Posterior cingulate gyrus (tissue), 11 donors: Measurements from ENCODE around the gene SPEF1.

Source experiments
- DNase-seq, 10 donors: peaks; one replicate each; pipeline versions ENCODE4 v3.0.0 to v3.0.0-alpha.2; 2020 to 2021; ENCODE audit warnings: mixed read lengths in 3 of 10
- intact Hi-C: fragments of 100-400 bp; cut with DNase I; formaldehyde crosslinking; loops from one replicate; pipeline ENCODE4 v1.15.1; 2023

The SPEF1 gene

GRCh38 chr20:3739054-3739925, 42.0 kb downstream of the SPEF1 start:
- intact Hi-C loops, result no loop called here

DNA sequence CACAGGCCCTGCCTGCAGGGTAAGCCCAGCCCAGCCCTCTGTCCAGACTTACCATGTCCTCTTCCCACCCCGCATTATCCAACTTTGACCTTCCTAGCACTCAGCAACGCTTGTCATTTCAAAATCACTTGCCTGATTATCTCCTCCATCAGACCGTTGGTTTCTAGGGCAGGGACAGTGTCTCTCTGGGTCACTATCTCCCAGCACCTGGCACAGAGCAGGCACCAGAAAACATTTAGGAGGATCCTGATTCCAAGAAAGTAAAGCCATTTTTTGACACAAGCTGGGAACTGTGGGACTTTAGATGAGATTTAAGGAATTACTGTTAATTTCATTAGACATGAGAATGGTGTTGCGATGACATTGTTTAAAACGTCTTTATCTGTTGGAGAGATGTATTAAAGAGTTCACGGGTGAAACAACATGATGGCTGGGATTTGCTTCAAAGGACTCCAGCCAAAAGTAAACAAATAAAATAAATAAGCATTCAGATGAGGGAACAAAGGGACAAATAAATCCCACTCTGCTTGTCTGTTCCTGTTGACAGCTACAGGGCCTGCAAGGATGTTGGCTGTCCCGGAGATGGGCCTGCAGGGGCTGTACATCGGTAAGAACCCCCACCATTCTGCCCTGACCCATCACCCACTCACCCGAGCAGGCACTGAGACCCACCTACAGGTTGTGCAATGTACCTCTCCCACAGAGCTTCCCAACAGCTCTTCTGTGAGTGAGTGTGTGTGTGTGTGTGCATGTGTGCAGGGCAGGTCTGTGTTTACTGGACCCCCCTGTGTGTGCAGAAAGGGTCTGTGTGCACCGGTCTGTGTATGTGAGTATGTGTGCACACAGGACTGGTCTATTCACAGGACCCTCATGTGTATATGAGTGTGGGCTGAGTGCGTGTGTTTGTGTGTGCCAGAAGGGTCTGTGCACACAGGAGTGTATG, 42.9 kb downstream of the SPEF1 start:
- DNase-seq, result peak in 2 of 10 donors; percentile 35 to 39
- intact Hi-C loops, result no loop called here

More at GRCh38 chr20:3739054-3739925, 42.0 kb downstream of the SPEF1 start:
- peak in 2 of 10 donors; percentile 25 to 47 for DNase-seq

DNA sequence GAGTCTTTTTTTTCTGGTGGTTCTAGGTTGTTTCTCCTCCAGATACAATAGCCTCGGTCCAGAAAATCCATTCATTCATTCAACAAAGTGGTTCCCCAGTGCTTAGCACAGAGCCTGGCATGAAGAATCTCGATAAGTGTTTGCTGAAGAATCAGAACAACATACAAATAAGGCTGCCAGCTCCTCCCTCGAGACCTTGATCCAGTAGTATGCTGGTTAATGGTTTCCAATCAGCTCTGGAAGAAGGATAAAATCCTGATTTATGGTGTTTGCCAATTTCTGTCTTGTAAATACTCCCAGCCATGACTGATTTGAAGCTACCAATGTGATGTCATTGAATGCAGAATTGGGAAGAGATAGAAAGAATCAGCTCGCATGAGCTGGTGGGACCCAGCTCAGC, 45.5 kb downstream of the SPEF1 start:
- intact Hi-C loops, result no loop called here

DNA sequence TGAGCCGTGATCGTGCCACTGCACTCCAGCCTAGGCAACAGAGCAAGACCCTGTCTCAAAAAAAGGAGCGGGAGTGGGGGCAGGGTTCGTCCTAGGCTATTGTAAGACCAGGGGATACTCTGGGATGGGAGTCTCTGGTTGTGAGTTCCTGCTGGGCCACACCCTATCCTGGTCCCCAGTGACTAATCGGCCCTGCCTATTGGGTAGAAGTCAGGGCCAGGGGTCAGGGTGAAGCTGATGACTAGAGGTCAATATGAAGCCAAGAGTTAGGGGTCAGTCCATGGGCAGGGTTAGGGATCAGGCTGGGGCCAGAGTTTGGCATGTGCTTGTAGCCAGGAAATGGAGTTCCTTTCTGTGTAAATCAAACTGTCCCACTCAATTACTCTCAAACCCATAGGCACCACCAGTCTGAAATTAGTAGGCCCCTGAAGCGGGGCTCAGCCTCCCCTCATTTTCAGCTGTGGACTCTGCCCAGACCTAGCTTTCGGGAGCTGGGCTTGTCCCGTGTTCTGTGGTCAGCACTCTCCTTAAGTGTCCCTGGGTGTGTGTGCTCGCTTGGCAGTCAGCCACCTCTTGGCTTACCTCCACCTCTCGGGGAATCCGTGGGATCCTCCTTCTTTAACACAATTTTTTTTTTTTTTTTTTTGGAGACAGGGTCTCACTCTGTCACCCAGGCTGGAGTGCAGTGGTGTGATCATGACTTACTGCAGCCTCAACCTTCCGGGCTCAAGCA, 47.0 kb downstream of the SPEF1 start:
- intact Hi-C loops, result no loop called here
- peak in 3 of 10 donors; percentile 24 to 55 (median 46) for DNase-seq

More for the DNA sequence above, 45.5 kb downstream of the SPEF1 start:
- no peak for DNase-seq

DNA sequence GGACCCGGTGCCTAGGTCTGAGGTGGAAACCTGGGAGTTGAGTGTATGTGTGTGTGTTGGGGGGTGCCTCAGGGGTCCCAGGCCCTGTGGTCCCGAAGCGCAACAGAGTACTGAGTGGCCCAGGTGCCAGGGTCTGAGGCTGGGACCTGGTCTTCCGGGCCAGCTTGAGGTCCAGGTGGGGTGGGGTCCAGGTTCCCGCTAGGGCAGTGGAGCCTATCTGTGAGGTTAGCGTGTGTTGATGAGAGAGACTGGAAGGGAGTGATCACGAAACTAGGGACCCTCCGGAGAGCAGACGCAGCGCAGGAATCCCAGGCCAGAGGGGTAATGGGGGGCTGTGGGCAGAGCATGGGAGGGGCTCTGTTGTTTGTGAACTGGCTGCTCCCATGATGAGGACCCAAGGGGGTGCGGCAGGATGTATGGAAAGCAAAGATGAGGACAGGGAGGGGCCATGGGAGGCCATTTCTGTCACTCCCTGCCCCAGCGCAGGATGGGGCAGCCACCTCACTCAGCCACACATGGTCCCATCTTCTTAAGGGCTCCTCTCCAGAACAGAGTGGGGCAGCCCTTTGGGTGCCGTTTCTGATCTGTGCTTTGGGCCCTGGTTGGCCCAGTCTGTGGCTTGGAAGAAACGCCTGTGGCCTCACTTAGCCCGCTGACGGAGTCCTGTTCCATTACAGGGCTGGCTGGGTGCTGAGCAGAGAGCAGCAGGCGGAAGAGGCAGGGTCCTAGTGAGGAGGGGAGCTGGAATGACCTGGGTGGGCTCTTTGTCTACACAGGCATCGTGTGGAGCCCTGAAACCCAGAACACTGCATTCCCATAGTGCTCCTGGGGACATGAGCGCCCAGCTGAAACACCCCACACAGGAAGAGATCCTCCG, 47.9 kb downstream of the SPEF1 start:
- intact Hi-C loops, result no loop called here

GRCh38 chr20:3732327-3733118, 48.7 kb downstream of the SPEF1 start, which contains the start of gene HSPA12B:
Gene HSPA12B, plus strand, starts transcription at chr20:3732685. Its CDS starts 5,990 bp downstream, at chr20:3738675.
- peak in 4 of 10 donors; percentile 10 to 78 (median 56) for DNase-seq
- intact Hi-C loops, result no loop called here

More for the DNA sequence above, 47.9 kb downstream of the SPEF1 start:
- DNase-seq, result peak in 3 of 10 donors; percentile 11 to 59 (median 40)

GRCh38 chr20:3731944-3732326, 49.3 kb downstream of the SPEF1 start:
- DNase-seq, result peak in 4 of 10 donors; percentile 13 to 52 (median 38)
- intact Hi-C loops, result no loop called here

GRCh38 chr20:3730803-3731672, 50.2 kb downstream of the SPEF1 start:
- intact Hi-C loops, result no loop called here
- peak in 4 of 10 donors; percentile 10 to 32 (median 22) for DNase-seq

- peak in 4 of 10 donors; percentile 11 to 62 (median 32) for DNase-seq
- intact Hi-C loops, result no loop called here
Measured at GRCh38 chr20:3729811-3730540, 51.3 kb downstream of the SPEF1 start.

GRCh38 chr20:3729378-3729777, 51.9 kb downstream of the SPEF1 start:
- DNase-seq, result peak in 2 of 10 donors; percentile 5 to 31
- intact Hi-C loops, result no loop called here

DNA sequence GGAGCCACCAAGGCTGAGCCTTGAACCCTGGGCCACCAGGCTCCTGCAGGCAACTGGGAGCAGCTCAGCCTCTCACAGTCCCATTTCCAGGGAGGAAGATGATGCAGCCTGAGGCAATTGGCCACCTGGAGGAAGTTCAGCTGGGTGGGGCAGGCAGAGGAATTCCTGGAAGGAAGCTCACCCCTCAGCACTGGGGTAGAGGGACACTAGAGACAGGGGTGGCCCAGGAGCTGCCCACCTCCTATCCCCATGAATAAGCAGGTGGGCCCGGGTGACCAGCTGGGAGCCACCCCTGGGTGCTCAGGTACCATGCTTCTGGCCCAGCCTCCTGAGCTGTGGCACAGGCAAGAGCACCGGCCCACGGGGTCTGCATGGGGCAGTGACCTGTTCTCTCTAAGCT, 52.4 kb downstream of the SPEF1 start:
- intact Hi-C loops, result no loop called here
- peak in 3 of 10 donors; percentile 2 to 70 (median 39) for DNase-seq

DNA sequence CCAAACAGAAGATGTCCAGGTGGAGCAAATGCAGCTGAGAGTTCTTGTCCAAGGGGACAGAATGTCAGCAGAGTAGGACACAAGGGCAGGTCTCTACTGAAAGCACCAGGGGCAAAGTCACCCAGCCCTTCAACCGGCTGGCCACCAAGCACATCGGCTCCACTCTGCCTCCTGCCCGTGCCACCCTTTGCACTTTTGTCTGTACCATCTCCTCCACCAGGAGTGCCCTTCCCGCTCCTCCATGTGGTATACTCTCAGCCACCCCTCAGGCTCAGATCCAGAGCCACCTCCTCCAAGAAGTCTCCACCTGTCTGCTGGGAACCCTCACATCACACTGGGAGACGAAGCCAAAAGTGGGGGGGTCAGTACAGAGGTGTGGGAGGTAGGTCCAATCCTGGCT, 52.9 kb downstream of the SPEF1 start:
- intact Hi-C loops, result no loop called here
- DNase-seq, result peak in 4 of 10 donors; percentile 2 to 64 (median 32)
